GM12891 (cell line): Measurements from ENCODE around the gene OR7C1. TPM values are rescaled to one million over a fixed set of nuclear protein-coding genes. Genes with fewer than 3 reads are reported as not detected.

ENCODE experiments used
- DNase-seq: peaks from one replicate; pipeline ENCODE4 v3.0.0; 2011; ENCODE audit warnings: low spot score; ENCODE audit not compliant: insufficient read length
- FAIRE-seq: peaks from 2 replicates; lab custom pipeline; 2011; peaks lifted over from hg19 to GRCh38; lab: Jason Lieb, UNC
- PAX5 ChIP-seq: IDR thresholded peaks from 2 replicates; pipeline ENCODE4 v1.6.1; 2011; ENCODE audit warnings: low read length, moderate library complexity, mild to moderate bottlenecking; ENCODE audit not compliant: insufficient read depth, severe bottlenecking
- POLR2A ChIP-seq: IDR thresholded peaks from 2 replicates; pipeline ENCODE4 v1.6.1; 2011; ENCODE audit warnings: low read depth, low read length, control low read depth
- POLR2AphosphoS5 ChIP-seq: IDR thresholded peaks from 2 replicates; pipeline ENCODE4 v1.6.1; 2011; ENCODE audit warnings: low read depth, low read length, control low read depth
- POU2F2 ChIP-seq: IDR thresholded peaks from 2 replicates; pipeline ENCODE4 v1.6.1; 2011; ENCODE audit warnings: low read depth, mild to moderate bottlenecking, control low read depth, low read length, moderate library complexity
- SPI1 ChIP-seq: IDR thresholded peaks from 2 replicates; pipeline ENCODE4 v1.6.1; 2011; ENCODE audit warnings: low read depth, low read length, control low read depth
- TAF1 ChIP-seq: IDR thresholded peaks from 2 replicates; pipeline ENCODE4 v1.6.1; 2011; ENCODE audit warnings: low read depth, low read length, control low read depth
- polyA plus RNA-seq: library from polyadenylated mRNA; unstranded; fragments of >200 nt; gene quantifications from one replicate; pipeline ENCODE4 v1.2.1, GENCODE V29; 2012; ENCODE audit warnings: low read depth, missing spikeins, inconsistent platforms; ENCODE audit not compliant: missing spikeins

Gene OR7C1
- 0.03 TPM for polyA plus RNA-seq

DNA sequence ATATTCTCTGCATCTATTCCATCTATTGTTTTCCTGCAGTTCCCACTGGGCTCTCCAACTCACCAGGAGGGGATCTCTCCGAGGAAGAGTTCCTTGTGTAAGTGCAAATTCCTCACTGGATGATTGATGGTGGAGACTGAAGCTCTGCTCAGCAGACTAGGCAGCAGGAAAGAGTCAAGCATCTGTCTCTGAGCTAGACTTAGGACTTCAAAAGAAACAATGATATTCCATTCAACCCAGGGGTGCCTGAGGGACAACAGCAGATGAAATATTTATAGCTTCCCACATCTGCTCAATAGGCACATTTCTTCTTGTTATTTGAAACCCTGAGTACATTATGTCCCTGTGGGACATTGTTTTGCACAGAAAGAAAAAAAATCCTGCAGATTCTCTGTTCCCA, at the start of gene OR7C1, which contains the start of gene OR7A5:
Gene OR7C1 (minus strand): TSS at position 175 of the 400 bp plus-strand sequence. CDS start 35,049 bp downstream, outside the sequence.
Gene OR7A5 (minus strand): TSS at position 175 of the 400 bp plus-strand sequence. CDS start 6,944 bp downstream, outside the sequence.
- DNase-seq: no peak
- TF ChIP-seq SPI1: no peak
- TF ChIP-seq PAX5: no peak
- TF ChIP-seq TAF1: no peak
- TF ChIP-seq POU2F2: no peak
- no peak for TF ChIP-seq POLR2AphosphoS5
- no peak for TF ChIP-seq POLR2A
- no peak for FAIRE-seq

- TF ChIP-seq POU2F2 (no peak), SPI1 (no peak), POLR2A (no peak), TAF1 (no peak), POLR2AphosphoS5 (no peak), PAX5 (no peak)
- DNase-seq: no peak
- FAIRE-seq: no peak
Observed at GRCh38 chr19:14871619-14872230, 36.7 kb upstream of the OR7C1 start.

DNA sequence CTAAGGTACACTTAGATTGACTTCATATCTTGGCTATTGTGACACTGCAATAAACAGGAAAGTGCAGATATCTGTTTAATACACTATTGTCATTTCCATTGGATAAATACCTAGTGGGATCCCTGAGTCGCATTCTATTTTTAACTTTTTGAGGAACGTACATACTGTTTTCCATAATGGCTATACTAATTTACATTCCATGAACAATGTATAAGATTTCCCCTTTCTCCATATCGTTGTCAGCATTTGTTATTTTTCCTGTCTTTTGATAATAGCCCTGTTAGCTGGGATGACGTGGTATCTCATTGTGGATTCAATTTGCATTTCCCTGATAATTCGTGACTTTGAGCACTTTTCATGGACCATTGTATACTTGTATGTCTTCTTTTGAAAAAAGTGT, 33.5 kb upstream of the OR7C1 start:
- no peak for TF ChIP-seq POLR2AphosphoS5
- no peak for TF ChIP-seq POU2F2
- no peak for TF ChIP-seq TAF1
- no peak for TF ChIP-seq POLR2A
- TF ChIP-seq PAX5: no peak
- TF ChIP-seq SPI1: no peak
- DNase-seq: no peak
- FAIRE-seq: no peak

GRCh38 chr19:14848822-14849221, 13.8 kb upstream of the OR7C1 start, which contains the start of gene OR7A10:
Gene OR7A10, minus strand, starts transcription at chr19:14848922. Its CDS starts 7,045 bp downstream, at chr19:14841877.
- FAIRE-seq (no peak), DNase-seq (no peak)
- TF ChIP-seq POLR2AphosphoS5 (no peak), POLR2A (no peak), SPI1 (no peak), POU2F2 (no peak), PAX5 (no peak), TAF1 (no peak)

GRCh38 chr19:14843578-14843977, 8.6 kb upstream of the OR7C1 start:
- FAIRE-seq (no peak), DNase-seq (no peak)
- no peak for TF ChIP-seq PAX5
- TF ChIP-seq POLR2AphosphoS5: no peak
- TF ChIP-seq TAF1: no peak
- no peak for TF ChIP-seq SPI1
- TF ChIP-seq POLR2A: no peak
- TF ChIP-seq POU2F2: no peak

DNA sequence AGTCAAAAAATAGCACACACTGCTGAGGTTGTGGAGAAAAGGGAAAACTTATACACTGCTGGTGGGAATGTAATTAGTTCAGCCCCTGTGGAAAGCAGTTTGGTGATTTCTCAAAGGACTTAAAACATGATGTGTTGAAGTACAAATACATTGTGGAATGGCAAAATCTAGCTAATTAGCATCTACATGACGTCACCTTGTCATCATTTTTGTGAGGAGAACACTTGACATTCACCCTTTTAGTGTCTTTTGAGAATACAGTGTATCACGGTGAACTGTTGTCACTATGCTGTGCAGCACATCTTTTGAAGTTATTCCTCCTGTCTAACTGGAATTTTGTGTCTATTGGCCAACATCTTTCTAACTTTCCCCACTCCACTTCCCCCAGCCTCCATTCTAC, 8.2 kb upstream of the OR7C1 start:
- no peak for FAIRE-seq
- TF ChIP-seq POU2F2 (no peak), TAF1 (no peak), POLR2A (no peak), POLR2AphosphoS5 (no peak), PAX5 (no peak), SPI1 (no peak)

DNA sequence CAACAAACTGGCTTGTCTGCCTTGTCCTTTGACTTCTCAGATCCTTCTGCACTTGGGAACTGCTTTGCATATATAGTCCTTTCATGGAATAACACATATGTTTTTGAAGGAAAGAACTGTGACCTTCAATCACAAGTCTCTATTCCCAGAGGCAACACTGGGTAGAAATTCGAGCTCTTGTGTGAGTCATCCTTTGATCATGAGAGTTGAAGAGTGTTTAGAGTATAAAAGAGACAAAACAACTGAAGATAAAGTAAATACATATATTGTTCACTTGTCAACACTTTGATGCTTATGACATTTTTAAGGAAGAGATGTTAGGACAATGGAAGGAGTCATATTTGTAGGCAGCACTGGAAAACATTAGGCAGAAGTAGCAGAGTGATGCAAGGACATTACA, 5.2 kb upstream of the OR7C1 start:
- FAIRE-seq (no peak), DNase-seq (no peak)
- no peak for TF ChIP-seq SPI1

More for the DNA sequence above, 8.2 kb upstream of the OR7C1 start:
- no peak for DNase-seq

DNA sequence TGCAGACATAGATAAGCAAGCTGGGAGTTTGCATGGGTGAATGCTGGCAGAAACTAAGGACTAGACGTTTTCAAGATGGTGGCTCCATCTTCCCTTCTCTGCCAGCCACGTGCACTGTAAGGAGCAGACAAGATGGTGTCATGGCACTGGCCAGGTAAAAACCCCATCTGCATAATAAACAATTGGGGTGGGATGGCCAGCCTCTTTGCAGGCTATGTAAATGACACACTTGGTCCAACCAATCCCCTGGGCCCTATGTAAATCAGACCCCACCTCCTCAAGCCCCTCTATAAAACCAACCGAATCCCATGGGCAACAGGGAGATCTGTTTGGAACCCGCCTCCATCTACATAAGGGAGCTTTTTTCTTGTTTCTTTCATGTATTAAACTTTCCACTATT, 2.4 kb upstream of the OR7C1 start:
- FAIRE-seq: no peak
- DNase-seq: no peak
- TF ChIP-seq POLR2A (no peak), PAX5 (no peak), POU2F2 (no peak), TAF1 (no peak), POLR2AphosphoS5 (no peak), SPI1 (no peak)

DNA sequence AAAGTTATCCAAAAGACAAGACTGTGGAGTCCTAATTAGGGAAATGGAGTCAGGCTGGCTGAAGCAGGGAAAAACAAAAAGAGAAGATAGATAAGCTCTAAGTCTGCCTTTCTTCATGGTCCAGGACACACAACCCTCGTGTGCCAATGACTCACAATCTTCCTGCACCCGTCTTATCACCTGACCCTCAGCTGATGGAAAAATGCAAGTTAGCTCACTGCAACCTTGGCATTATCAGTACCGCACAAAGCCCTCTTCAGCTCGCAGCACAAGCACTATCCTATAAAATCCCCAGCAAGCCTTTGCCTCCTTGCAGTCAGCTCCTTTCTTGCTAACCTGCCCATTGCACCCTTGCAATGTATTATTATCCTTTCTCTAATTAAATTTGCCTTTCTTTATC, 4.3 kb downstream of the OR7C1 start:
- TF ChIP-seq POLR2A (no peak), TAF1 (no peak), PAX5 (no peak), POU2F2 (no peak), SPI1 (no peak), POLR2AphosphoS5 (no peak)
- FAIRE-seq (no peak), DNase-seq (no peak)
